Measurements from ENCODE around the gene SZRD1. TPM values are rescaled to one million over a fixed set of nuclear protein-coding genes. Genes with fewer than 3 reads are reported as not detected.

Gene SZRD1
- total RNA-seq, 1 experiment from 2014 or later = 136 TPM

GRCh38 chr1:16321176-16321867 lies 45.7 kb upstream of the SZRD1 start:
- intact Hi-C loops (cut with micrococcal nuclease) = no loop called here
- Histone ChIP-seq H3K4me2 (ENCODE audit: low read length) (no peak overlapping the region), H4K20me1 (ENCODE audit: low read length) (peaks cover 6% of the 10 kb centered on the region; the same call in 1 of the 2 replicates)

GRCh38 chr1:16324456-16324890 lies 42.6 kb upstream of the SZRD1 start:
- CTCF ChIA-PET = interaction anchor here (0.5 kb wide), 1 partner anchor 24 kb away, joined by 7 read pairs; no protein-coding TSS in a partner anchor
- peaks cover 6% of the 10 kb centered on the region; the same call in 1 of the 2 replicates for H4K20me1 ChIP-seq (ENCODE audit: low read length)
- H3K4me1 ChIP-seq (ENCODE audit: insufficient read depth, low read length) = peaks cover 18% of the 10 kb centered on the region
- H3K9me3 ChIP-seq (ENCODE audit: low read length) = no peaks in the 10 kb centered on the region
- H2AFZ ChIP-seq (ENCODE audit: low read length) = no peak overlapping the region
- H3F3A ChIP-seq (ENCODE audit: low read length, unreplicated experiment) = no peaks in the 10 kb centered on the region
- DNase-seq = peak; percentile 79
- H3K79me2 ChIP-seq (ENCODE audit: low read length) = peaks cover 83% of the 10 kb centered on the region
- ATAC-seq = peak; percentile 94
- H3K4me2 ChIP-seq (ENCODE audit: low read length) = 0 out of 2 replicates have a peak overlapping the region, but pooled peaks have one; percentile 8
- no TSS peak for BruUV-seq (replicated peaks)
- POLR2A ChIA-PET (ENCODE audit: unreplicated experiment) = no interaction called here
- no peaks in the 10 kb centered on the region for H3K27me3 ChIP-seq (ENCODE audit: low read length)
- intact Hi-C loops (cut with micrococcal nuclease) = loop anchor here (2.0 kb wide), 1 partner anchor 72 kb away; no protein-coding TSS in a partner anchor
- no peak overlapping the region for H3K9ac ChIP-seq (ENCODE audit: low read length)
- TF ChIP-seq EZH2 (IDR thresholded peaks at IDR 0.05; ENCODE audit: low read length, unreplicated experiment) (no peak), CTCF (conservative IDR thresholded peaks at IDR 0.05; ENCODE audit: low read depth, low read length) (no peak), EZH2phosphoT487 (IDR thresholded peaks at IDR 0.05; ENCODE audit: borderline replicate concordance, low read length) (no peak)
- 0 out of 2 replicates have a peak, but pooled peaks cover 4% of the 10 kb centered on the region for H3K36me3 ChIP-seq (ENCODE audit: low read depth, low read length)
- H3K27ac ChIP-seq (ENCODE audit: low read length) = no peak overlapping the region
- no peak overlapping the region for H3K4me3 ChIP-seq (ENCODE audit: low read length)
- H3K9me2 ChIP-seq (replicated peaks; ENCODE audit: low read length) = no peaks in the 10 kb centered on the region

More at GRCh38 chr1:16321176-16321867, 45.7 kb upstream of the SZRD1 start:
- no peak for TF ChIP-seq CTCF (conservative IDR thresholded peaks at IDR 0.05; ENCODE audit: low read depth, low read length)
- no peak for TF ChIP-seq EZH2 (IDR thresholded peaks at IDR 0.05; ENCODE audit: low read length, unreplicated experiment)
- TF ChIP-seq EZH2phosphoT487 (IDR thresholded peaks at IDR 0.05; ENCODE audit: borderline replicate concordance, low read length) = no peak
- Histone ChIP-seq H3K36me3 (ENCODE audit: low read depth, low read length) (no peaks in the 10 kb centered on the region), H3K27me3 (ENCODE audit: low read length) (no peaks in the 10 kb centered on the region), H3K79me2 (ENCODE audit: low read length) (peaks cover 82% of the 10 kb centered on the region), H3K9me2 (replicated peaks; ENCODE audit: low read length) (no peaks in the 10 kb centered on the region), H3K4me3 (ENCODE audit: low read length) (no peak overlapping the region), H3K4me1 (ENCODE audit: insufficient read depth, low read length) (peaks cover 12% of the 10 kb centered on the region), H3K9ac (ENCODE audit: low read length) (no peak overlapping the region), H3F3A (ENCODE audit: low read length, unreplicated experiment) (no peaks in the 10 kb centered on the region), H3K27ac (ENCODE audit: low read length) (no peak overlapping the region), H2AFZ (ENCODE audit: low read length) (no peak overlapping the region), H3K9me3 (ENCODE audit: low read length) (no peaks in the 10 kb centered on the region)
- CTCF ChIA-PET = no interaction called here
- no TSS peak for BruUV-seq (replicated peaks)
- no peak for ATAC-seq
- POLR2A ChIA-PET (ENCODE audit: unreplicated experiment) = no interaction called here
- DNase-seq = no peak
